NT2/D1 (cell line): ENCODE data around the gene KIAA1586.

ENCODE experiments used
- SUZ12 ChIP-seq: IDR thresholded peaks from 2 replicates; pipeline ENCODE4 v1.6.1; 2011; ENCODE audit not compliant: insufficient read length, insufficient read depth; ENCODE audit errors: extremely low read depth
- YY1 ChIP-seq: IDR thresholded peaks from 2 replicates; pipeline ENCODE4 v1.6.1; 2011; ENCODE audit not compliant: insufficient read length, insufficient read depth
- ZNF274 ChIP-seq: IDR thresholded peaks from 2 replicates; pipeline ENCODE4 v1.6.1; 2011; ENCODE audit warnings: mild to moderate bottlenecking, low read depth, low read length

DNA sequence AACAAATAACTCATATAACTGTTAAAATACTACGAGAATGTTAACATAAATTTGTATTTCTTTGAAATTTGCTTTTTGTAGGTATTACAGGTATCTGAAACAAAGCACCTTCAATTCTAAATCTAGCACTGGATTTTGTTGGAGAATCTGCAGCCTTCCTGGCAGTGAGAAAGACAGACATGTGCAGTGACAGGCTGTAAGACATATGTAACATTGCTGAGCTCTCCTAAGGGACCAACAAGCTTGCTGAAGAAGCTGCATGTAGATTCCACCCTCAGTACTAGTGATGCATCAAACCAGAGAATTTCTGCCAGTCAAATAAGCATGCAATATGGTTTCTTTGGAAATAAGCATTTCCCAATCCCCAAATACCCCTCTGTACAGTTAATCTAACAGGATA lies 20.5 kb upstream of the KIAA1586 start:
- no peak for TF ChIP-seq ZNF274
- no peak for TF ChIP-seq YY1
- no peak for TF ChIP-seq SUZ12
